Activated CD8-positive, alpha-beta memory T cell treated with anti-CD3 and anti-CD28 coated beads, Interleukin-2, amount 10 ng/mL, durations not matched to agents 7 days and 5 days (primary cell): ENCODE results near the gene AGXT. TPM values are rescaled to one million over a fixed set of nuclear protein-coding genes. Genes with fewer than 3 reads are reported as not detected.
A peak's percentile ranks its signal among the peaks of the same experiment; 100 is the strongest.
"Not testable (repeated sequence)": the region's sequence is repeated elsewhere in the genome, so short reads cannot be mapped to it uniquely, and the experiment has no call there.

Experiments used
- ATAC-seq: fragments of 150-1000 bp; cut with Tn5 transposase; one replicate; pipeline ENCODE4 v1.10.0; 2021; ENCODE audit warnings: moderate library complexity
- CTCF ChIA-PET: fragments of 350-600 bp; sonication (Branson Sonifier 250); formaldehyde crosslinking; loops from one replicate; lab custom pipeline; 2021; ENCODE audit warnings: antibody characterized with exemption; lab: Charles Lee
- DNase-seq: peaks from one replicate; pipeline ENCODE4 v3.0.0-alpha.2; 2020
- H3K27ac Mint-ChIP-seq: one replicate; pipeline ENCODE4 v1.8.0; 2021; ENCODE audit warnings: mild to moderate bottlenecking, mixed read lengths
- H3K27me3 Mint-ChIP-seq: one replicate; pipeline ENCODE4 v1.8.0; 2021; ENCODE audit warnings: mixed read lengths
- H3K36me3 Mint-ChIP-seq: one replicate; pipeline ENCODE4 v1.8.0; 2021; ENCODE audit warnings: mild to moderate bottlenecking, mixed read lengths
- H3K4me1 Mint-ChIP-seq: one replicate; pipeline ENCODE4 v1.8.0; 2021; ENCODE audit warnings: mixed read lengths
- H3K4me3 Mint-ChIP-seq: one replicate; pipeline ENCODE4 v1.8.0; 2021; ENCODE audit warnings: mild to moderate bottlenecking, moderate library complexity, mixed read lengths
- H3K9me3 Mint-ChIP-seq: one replicate; pipeline ENCODE4 v1.8.0; 2022; ENCODE audit warnings: low read depth, mixed read lengths
- total RNA-seq, 2 experiments: library from RNA; stranded (reverse); gene quantifications; one replicate each; pipeline ENCODE4 v1.2.3, GENCODE V29; 2021

Gene AGXT
- total RNA-seq, 2 experiments from 2014 or later = not detected

GRCh38 chr2:240833724-240834285 is 34.8 kb upstream of the AGXT start:
- no peak for DNase-seq
- H3K36me3 Mint-ChIP-seq = no peaks in the 10 kb centered on the region
- no peak for ATAC-seq
- H3K27ac Mint-ChIP-seq = no peak overlapping the region
- CTCF ChIA-PET = no interaction called here
- H3K4me1 Mint-ChIP-seq = peaks cover 4% of the 10 kb centered on the region
- H3K4me3 Mint-ChIP-seq = no peak overlapping the region
- H3K9me3 Mint-ChIP-seq = no peaks in the 10 kb centered on the region
- peaks cover 24% of the 10 kb centered on the region for H3K27me3 Mint-ChIP-seq

DNA sequence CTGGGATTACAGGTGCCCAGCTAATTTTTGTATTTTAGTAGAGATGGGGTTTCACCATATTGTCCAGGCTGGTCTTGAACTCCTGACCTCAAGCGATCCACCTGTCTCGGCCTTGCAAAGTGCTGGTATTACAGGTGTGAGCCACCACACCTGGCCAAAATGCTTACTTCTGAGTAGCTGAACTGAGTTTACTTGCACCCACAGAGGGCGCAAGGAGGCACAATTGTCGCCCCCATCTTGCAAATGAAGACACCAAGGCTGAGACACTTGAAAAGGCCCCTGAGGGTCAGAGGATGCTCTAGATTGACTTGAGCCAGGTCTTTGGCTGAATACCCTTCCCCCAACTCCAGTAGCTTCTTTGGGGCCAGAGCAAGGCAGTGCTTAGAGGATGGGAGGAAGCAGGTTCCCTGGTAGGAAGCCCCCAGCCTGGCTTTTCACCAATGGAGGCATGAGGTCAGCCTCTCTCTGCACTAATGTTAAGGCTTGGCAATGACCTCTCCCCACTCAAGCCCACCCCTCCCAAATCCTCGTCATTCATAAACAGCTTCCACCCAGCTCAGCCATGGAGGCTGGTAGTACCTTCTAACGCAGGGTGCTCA is 34.1 kb upstream of the AGXT start:
- Mint-ChIP-seq H3K4me1 (peaks cover 4% of the 10 kb centered on the region), H3K4me3 (no peak overlapping the region), H3K9me3 (no peaks in the 10 kb centered on the region), H3K36me3 (no peaks in the 10 kb centered on the region), H3K27me3 (peaks cover 19% of the 10 kb centered on the region), H3K27ac (no peak overlapping the region)
- ATAC-seq = no peak
- no peak for DNase-seq
- CTCF ChIA-PET = no interaction called here

DNA sequence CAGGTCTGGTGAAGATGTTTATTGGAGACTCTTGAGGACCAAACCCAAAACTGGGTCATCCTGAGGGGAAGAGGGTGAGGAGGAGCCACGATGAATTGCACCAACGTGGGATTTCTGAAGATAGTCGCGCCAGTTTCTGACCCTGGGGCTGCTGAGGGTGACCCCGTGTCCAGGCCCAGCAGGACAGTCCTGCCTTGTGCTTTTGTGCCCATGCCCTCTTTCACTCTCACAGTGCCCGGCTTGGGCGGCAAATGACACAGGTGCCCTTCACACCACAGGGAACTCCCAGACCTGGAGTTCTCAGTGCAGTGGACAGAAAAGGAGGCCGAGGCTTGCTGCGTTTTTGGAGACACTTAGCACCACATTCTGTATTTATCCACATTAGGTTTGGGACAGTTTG is 33.1 kb upstream of the AGXT start:
- H3K27ac Mint-ChIP-seq = no peak overlapping the region

DNA sequence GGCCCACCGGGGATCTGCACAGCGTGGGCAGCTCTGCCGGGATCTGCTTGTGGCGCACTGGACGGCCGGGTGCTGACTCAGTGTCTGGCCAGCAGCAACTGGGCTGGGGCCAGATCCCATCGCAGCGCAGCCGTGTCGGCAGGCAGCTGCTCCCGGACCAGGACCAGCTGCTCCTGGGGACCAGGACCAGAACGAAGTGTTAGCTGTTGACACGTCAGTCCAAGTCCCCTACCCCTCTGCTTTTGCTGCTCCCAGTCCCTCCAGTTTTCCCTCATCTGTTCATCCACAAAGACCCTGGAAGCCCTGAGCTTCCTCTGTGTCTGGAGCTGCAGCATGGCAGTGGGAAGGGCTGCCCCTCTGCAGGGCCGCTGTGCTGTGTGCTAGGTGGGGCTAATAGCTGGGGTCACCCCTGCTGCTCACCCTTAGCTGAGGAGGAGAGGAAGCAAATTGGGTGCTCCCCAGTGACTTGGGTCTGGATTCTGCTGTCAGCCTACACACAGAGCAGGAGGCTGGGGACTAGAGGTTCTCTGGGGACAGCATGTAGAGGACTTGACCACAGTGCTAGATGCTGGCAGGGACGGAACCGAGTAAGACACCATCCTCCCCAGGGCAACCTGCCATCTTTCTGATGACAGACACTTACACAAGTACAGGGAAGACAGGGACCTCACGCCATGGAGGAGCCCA is 31.7 kb upstream of the AGXT start:
- peaks cover 2% of the 10 kb centered on the region for H3K4me1 Mint-ChIP-seq
- no peaks in the 10 kb centered on the region for H3K36me3 Mint-ChIP-seq
- ATAC-seq (no peak), DNase-seq (no peak)
- no peaks in the 10 kb centered on the region for H3K9me3 Mint-ChIP-seq
- peaks cover 2% of the 10 kb centered on the region for H3K27me3 Mint-ChIP-seq
- CTCF ChIA-PET = no interaction called here
- H3K27ac Mint-ChIP-seq = no peak overlapping the region
- H3K4me3 Mint-ChIP-seq = no peak overlapping the region

More for the DNA sequence above, 33.1 kb upstream of the AGXT start:
- H3K4me1 Mint-ChIP-seq = peaks cover 4% of the 10 kb centered on the region
- ATAC-seq = no peak
- no peak overlapping the region for H3K4me3 Mint-ChIP-seq
- peaks cover 8% of the 10 kb centered on the region for H3K27me3 Mint-ChIP-seq
- H3K36me3 Mint-ChIP-seq = no peaks in the 10 kb centered on the region
- H3K9me3 Mint-ChIP-seq = no peaks in the 10 kb centered on the region
- DNase-seq = no peak
- CTCF ChIA-PET = no interaction called here

GRCh38 chr2:240837621-240838020 is 31.0 kb upstream of the AGXT start:
- H3K27me3 Mint-ChIP-seq = peaks cover 2% of the 10 kb centered on the region
- H3K9me3 Mint-ChIP-seq = no peaks in the 10 kb centered on the region
- peaks cover 1% of the 10 kb centered on the region for H3K4me1 Mint-ChIP-seq
- CTCF ChIA-PET = no interaction called here
- no peak overlapping the region for H3K4me3 Mint-ChIP-seq
- no peak for ATAC-seq
- no peak for DNase-seq
- no peak overlapping the region for H3K27ac Mint-ChIP-seq
- no peaks in the 10 kb centered on the region for H3K36me3 Mint-ChIP-seq

- H3K27ac Mint-ChIP-seq = no peak overlapping the region
- no peaks in the 10 kb centered on the region for H3K9me3 Mint-ChIP-seq
- H3K36me3 Mint-ChIP-seq = no peaks in the 10 kb centered on the region
- ATAC-seq = no peak
- H3K4me1 Mint-ChIP-seq = no peaks in the 10 kb centered on the region
- no peak for DNase-seq
- CTCF ChIA-PET = interaction anchor here (1.1 to 1.6 kb wide), 5 partner anchors 10 to 326 kb away, joined by 3 to 8 read pairs (median 5); no protein-coding TSS in a partner anchor
- H3K27me3 Mint-ChIP-seq = peaks cover 10% of the 10 kb centered on the region
- no peak overlapping the region for H3K4me3 Mint-ChIP-seq
These were observed 29.2 kb upstream of the AGXT start for GRCh38 chr2:240839152-240840143.

DNA sequence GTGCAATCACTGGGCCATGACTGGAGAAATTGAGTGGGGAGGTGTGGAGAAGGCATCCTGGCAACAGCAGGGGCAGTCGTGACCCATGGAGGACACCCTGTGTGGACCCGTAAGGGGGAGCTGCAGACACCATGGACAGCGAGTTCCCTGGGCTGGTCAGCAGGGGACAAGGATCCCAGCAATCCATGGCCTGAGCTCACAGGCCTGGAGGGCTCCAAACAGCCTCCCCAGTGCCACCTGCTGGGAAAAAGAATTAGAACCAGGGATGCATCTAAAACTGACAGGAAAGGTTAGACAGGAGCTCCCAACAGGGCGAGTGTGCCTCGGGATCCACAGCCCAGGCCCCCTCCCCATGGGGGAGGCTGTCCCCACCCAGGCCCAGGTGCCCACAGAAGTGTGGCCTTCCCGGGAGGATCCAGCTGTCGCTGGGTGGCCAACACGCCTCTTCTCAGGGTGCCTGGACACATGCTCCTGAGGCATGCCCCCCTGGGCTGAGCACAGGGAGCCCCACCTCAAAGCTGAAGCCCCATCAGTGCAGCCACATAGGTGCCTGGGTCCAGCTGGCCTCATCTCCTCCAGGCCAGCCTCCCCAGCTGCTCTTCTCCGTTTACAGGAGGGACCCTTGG is 28.1 kb upstream of the AGXT start:
- Mint-ChIP-seq H3K9me3 (no peaks in the 10 kb centered on the region), H3K27ac (no peak overlapping the region), H3K36me3 (no peaks in the 10 kb centered on the region), H3K4me3 (no peak overlapping the region), H3K27me3 (peaks cover 10% of the 10 kb centered on the region), H3K4me1 (no peaks in the 10 kb centered on the region)
- CTCF ChIA-PET = interaction anchor here (1.1 to 2.2 kb wide), 5 partner anchors 11 to 327 kb away, joined by 3 to 8 read pairs (median 5); no protein-coding TSS in a partner anchor
- DNase-seq = no peak
- peak; percentile 63 for ATAC-seq

DNA sequence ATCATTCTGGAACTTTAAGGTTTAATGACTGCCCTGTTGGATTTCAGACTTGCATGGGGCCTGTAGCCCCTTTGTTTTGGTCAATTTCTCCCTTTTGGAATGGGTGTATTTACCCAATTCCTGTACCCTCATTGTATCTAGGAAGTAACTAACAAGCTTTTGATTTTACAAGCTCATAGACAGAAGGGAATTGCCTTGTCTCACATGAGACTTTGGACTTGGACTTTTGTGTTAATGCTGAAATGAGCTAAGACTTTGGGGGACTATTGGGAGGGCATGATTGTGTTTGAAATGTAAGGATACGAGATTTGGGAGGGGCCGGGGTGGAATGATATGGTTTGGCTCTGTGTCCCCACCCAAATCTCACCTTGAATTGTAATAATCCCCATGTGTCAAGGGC is 22.3 kb upstream of the AGXT start:
- DNase-seq, H3K9me3 Mint-ChIP-seq, H3K4me1 Mint-ChIP-seq, H3K36me3 Mint-ChIP-seq, H3K4me3 Mint-ChIP-seq, H3K27ac Mint-ChIP-seq, ATAC-seq, CTCF ChIA-PET: not testable (repeated sequence)
- H3K27me3 Mint-ChIP-seq = peaks cover 10% of the 10 kb centered on the region

DNA sequence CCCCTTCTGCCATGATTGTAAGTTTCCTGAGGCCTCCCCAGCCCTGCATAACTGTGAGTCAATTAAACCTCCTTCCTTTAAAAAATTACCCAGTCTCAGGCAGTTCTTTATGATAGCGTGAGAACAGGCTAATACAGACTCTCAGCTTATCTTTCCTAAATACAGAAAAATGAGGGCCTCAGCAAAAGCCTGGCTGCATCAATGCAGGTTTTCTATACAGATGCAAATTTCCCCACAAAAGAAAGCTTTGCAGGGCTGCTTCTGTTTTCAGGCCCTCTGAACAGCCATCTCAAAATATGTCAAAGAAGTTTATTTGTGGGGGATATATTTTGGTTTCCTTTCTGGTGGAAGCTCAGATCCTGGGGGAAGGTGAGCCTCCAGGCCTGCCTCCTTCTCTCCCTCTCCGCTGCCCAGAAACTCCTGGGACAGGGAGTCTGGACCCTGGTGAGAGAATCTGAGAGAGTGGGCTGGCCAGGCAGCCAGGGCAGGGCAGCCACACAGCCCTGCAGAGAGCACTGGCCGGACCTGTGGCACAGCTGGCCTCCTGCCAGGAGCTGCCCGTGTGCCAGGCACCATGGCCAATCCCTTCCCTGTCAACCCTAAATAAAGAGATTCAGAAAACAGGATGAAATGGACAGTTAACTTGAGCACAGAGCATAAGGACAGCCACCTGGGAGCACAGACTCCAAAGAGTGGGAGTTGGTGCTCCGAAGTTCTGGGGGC is 21.6 kb upstream of the AGXT start:
- Mint-ChIP-seq H3K9me3 (peaks cover 6% of the 10 kb centered on the region), H3K27ac (no peak overlapping the region), H3K36me3 (no peaks in the 10 kb centered on the region), H3K4me1 (no peaks in the 10 kb centered on the region), H3K27me3 (peaks cover 8% of the 10 kb centered on the region), H3K4me3 (no peak overlapping the region)
- DNase-seq (no peak), ATAC-seq (no peak)
- CTCF ChIA-PET = no interaction called here

DNA sequence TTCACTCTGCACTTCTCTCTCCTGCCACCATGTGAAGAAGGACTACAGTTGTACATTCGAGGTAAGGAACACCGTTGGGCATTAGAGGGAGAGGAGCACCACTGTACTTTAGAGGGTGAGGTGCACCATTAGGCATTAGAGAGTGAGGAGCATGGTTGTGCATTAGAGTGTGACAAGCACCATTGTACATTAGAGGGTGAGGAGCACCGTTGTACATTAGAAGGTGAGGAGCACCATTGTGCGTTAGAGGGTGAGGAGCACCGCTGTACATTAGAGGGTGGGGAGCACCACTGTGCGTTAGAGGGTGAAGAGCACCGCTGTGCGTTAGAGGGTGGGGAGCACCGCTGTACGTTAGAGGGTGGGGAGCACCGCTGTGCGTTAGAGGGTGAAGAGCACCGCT is 20.8 kb upstream of the AGXT start:
- H3K4me1 Mint-ChIP-seq = no peaks in the 10 kb centered on the region
- no peaks in the 10 kb centered on the region for H3K36me3 Mint-ChIP-seq
- no peak overlapping the region for H3K4me3 Mint-ChIP-seq
- H3K27ac Mint-ChIP-seq = no peak overlapping the region
- H3K27me3 Mint-ChIP-seq = peaks cover 11% of the 10 kb centered on the region
- DNase-seq (no peak), ATAC-seq (no peak)
- CTCF ChIA-PET = no interaction called here
- H3K9me3 Mint-ChIP-seq = peaks cover 6% of the 10 kb centered on the region

- DNase-seq (no peak), ATAC-seq (no peak)
- Mint-ChIP-seq H3K27me3 (peaks cover 4% of the 10 kb centered on the region), H3K4me3 (no peak overlapping the region), H3K36me3 (no peaks in the 10 kb centered on the region), H3K9me3 (peaks cover 7% of the 10 kb centered on the region), H3K4me1 (no peaks in the 10 kb centered on the region), H3K27ac (no peak overlapping the region)
- CTCF ChIA-PET = interaction anchor here (1.0 to 2.5 kb wide), 2 partner anchors 12 to 335 kb away, joined by 3 to 22 read pairs; no protein-coding TSS in a partner anchor
These were observed 19.5 kb upstream of the AGXT start for GRCh38 chr2:240848900-240849680.

DNA sequence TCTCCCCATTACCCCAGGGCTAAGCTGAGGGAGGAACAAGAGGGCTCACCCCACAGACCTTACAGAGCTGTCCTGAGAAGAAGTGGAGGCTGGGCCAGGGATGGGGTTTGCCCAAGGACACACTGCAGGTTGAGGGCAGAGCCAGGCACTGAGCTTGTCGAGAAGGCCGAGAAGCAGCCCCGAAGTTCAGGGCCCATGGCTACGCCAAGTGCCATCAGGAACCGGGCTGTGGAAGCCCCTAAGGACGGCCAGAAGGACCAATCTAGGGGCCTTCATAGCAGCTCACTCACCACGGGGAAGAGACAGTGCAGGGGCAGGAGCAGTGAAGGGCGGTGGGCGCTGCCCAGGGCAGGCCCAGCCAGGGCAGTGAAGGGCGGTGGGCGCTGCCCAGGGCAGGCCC is 18.6 kb upstream of the AGXT start:
- Mint-ChIP-seq H3K36me3 (no peaks in the 10 kb centered on the region), H3K4me1 (no peaks in the 10 kb centered on the region), H3K27ac (no peak overlapping the region), H3K4me3 (no peak overlapping the region), H3K27me3 (peaks cover 3% of the 10 kb centered on the region), H3K9me3 (peaks cover 12% of the 10 kb centered on the region)
- ATAC-seq = no peak
- CTCF ChIA-PET = interaction anchor here (1.0 to 2.5 kb wide), 2 partner anchors 11 to 336 kb away, joined by 3 to 22 read pairs; no protein-coding TSS in a partner anchor
- no peak for DNase-seq
